Astrocyte (in vitro differentiated cells and primary cell): ENCODE data around the gene STAT3. TPM values are rescaled to one million over a fixed set of nuclear protein-coding genes. Genes with fewer than 3 reads are reported as not detected.

Experiments used
- DNase-seq: peaks from one replicate; pipeline ENCODE4 v3.0.0-alpha.2; 2010; ENCODE audit warnings: low read depth
- FAIRE-seq: peaks from 2 replicates; lab custom pipeline; 2011; peaks lifted over from hg19 to GRCh38; lab: Jason Lieb, UNC
- H2AFZ ChIP-seq: 2 replicates; pipeline ENCODE4 v1.6.0; 2012; ENCODE audit warnings: low read depth, low read length, inconsistent platforms
- H3K27ac ChIP-seq: 2 replicates; pipeline ENCODE4 v1.5.1; 2011; ENCODE audit warnings: low read depth, low read length, inconsistent platforms
- H3K27me3 ChIP-seq: 2 replicates; pipeline ENCODE4 v1.6.0; 2011; ENCODE audit warnings: low read length, inconsistent platforms; ENCODE audit not compliant: insufficient read depth
- H3K36me3 ChIP-seq: 2 replicates; pipeline ENCODE4 v1.5.1; 2011; ENCODE audit warnings: low read length, inconsistent platforms; ENCODE audit not compliant: insufficient read depth
- H3K4me1 ChIP-seq: 2 replicates; pipeline ENCODE4 v1.5.1; 2011; ENCODE audit warnings: low read length, inconsistent platforms; ENCODE audit not compliant: insufficient read depth
- H3K4me2 ChIP-seq: 2 replicates; pipeline ENCODE4 v1.6.0; 2012; ENCODE audit warnings: low read length, inconsistent platforms
- H3K4me3 ChIP-seq: 2 replicates; pipeline ENCODE4 v1.5.1; 2011; ENCODE audit warnings: low read depth, mild to moderate bottlenecking, low read length, inconsistent platforms; ENCODE audit not compliant: insufficient read depth
- H3K79me2 ChIP-seq: 2 replicates; pipeline ENCODE4 v1.6.0; 2012; ENCODE audit warnings: mild to moderate bottlenecking, low read length, inconsistent platforms; ENCODE audit not compliant: insufficient read depth
- H3K9ac ChIP-seq: 2 replicates; pipeline ENCODE4 v1.6.0; 2012; ENCODE audit warnings: mild to moderate bottlenecking, low read length, inconsistent platforms
- H3K9me3 ChIP-seq: 2 replicates; pipeline ENCODE4 v1.5.1; 2012; ENCODE audit warnings: low read depth, mild to moderate bottlenecking, low read length, inconsistent platforms; ENCODE audit not compliant: insufficient read depth
- H4K20me1 ChIP-seq: 2 replicates; pipeline ENCODE4 v1.6.0; 2012; ENCODE audit warnings: low read length, inconsistent platforms; ENCODE audit not compliant: insufficient read depth
- H3K27ac Mint-ChIP-seq: one replicate; pipeline ENCODE4 v1.8.0; 2021; ENCODE audit warnings: mild to moderate bottlenecking, mixed read lengths; ENCODE audit not compliant: unreplicated experiment
- H3K27me3 Mint-ChIP-seq: one replicate; pipeline ENCODE4 v1.8.0; 2021; ENCODE audit warnings: low read depth, mixed read lengths; ENCODE audit not compliant: unreplicated experiment
- H3K36me3 Mint-ChIP-seq: one replicate; pipeline ENCODE4 v1.8.0; 2021; ENCODE audit warnings: low read depth, mixed read lengths; ENCODE audit not compliant: unreplicated experiment
- H3K4me1 Mint-ChIP-seq: one replicate; pipeline ENCODE4 v1.8.0; 2021; ENCODE audit warnings: low read depth, mixed read lengths; ENCODE audit not compliant: unreplicated experiment
- H3K4me3 Mint-ChIP-seq: one replicate; pipeline ENCODE4 v1.8.0; 2021; ENCODE audit warnings: mild to moderate bottlenecking, moderate library complexity, mixed read lengths; ENCODE audit not compliant: unreplicated experiment
- H3K9me3 Mint-ChIP-seq: one replicate; pipeline ENCODE4 v1.8.0; 2021; ENCODE audit warnings: mild to moderate bottlenecking, mixed read lengths; ENCODE audit not compliant: unreplicated experiment
- EZH2 ChIP-seq: IDR thresholded peaks from 2 replicates; pipeline ENCODE4 v1.6.1; 2012; ENCODE audit warnings: mild to moderate bottlenecking, low read length, inconsistent platforms; ENCODE audit not compliant: insufficient read depth
- total RNA-seq: library from RNA; stranded (reverse); gene quantifications from 2 replicates; pipeline ENCODE4 v1.2.1, GENCODE V29; 2021
- TF ChIP-seq, protein P1 (sequence below): IDR thresholded peaks from 2 replicates; pipeline ENCODE4 v1.5.1; 2011; ENCODE audit warnings: low read depth, mild to moderate bottlenecking, inconsistent platforms, low read length, moderate library complexity; ENCODE audit not compliant: insufficient read depth

The STAT3 gene
- total RNA-seq, 1 donor from 2014 or later, result 145 TPM

DNA sequence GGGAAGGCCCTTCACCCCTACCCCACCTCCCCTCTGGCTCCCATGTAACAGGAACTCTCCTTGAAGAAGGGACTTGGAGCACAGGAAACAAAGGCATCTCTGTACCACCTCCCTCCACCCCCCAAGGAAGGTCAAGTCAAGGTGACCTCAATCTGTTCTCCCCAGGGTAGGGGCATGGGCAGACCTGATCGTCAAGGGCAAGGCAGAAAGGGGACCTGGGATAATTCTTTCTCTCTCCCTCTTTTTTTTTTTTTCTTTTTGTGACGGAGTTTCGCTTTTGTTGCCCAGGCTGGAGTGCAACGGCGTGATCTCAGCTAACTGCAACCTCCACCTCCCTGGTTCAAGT, 104.2 kb downstream of the STAT3 start:
- no peak overlapping the region for H3K4me2 ChIP-seq
- TF ChIP-seq, protein P1, sequence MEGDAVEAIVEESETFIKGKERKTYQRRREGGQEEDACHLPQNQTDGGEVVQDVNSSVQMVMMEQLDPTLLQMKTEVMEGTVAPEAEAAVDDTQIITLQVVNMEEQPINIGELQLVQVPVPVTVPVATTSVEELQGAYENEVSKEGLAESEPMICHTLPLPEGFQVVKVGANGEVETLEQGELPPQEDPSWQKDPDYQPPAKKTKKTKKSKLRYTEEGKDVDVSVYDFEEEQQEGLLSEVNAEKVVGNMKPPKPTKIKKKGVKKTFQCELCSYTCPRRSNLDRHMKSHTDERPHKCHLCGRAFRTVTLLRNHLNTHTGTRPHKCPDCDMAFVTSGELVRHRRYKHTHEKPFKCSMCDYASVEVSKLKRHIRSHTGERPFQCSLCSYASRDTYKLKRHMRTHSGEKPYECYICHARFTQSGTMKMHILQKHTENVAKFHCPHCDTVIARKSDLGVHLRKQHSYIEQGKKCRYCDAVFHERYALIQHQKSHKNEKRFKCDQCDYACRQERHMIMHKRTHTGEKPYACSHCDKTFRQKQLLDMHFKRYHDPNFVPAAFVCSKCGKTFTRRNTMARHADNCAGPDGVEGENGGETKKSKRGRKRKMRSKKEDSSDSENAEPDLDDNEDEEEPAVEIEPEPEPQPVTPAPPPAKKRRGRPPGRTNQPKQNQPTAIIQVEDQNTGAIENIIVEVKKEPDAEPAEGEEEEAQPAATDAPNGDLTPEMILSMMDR, result no peak
- TF ChIP-seq EZH2, result no peak
- no peaks in the 10 kb centered on the region for H3K36me3 Mint-ChIP-seq

GRCh38 chr17:42283241-42284023, 104.8 kb downstream of the STAT3 start:
- H3K27ac ChIP-seq, result no peak overlapping the region
- Mint-ChIP-seq H3K4me1 (peaks cover 10% of the 10 kb centered on the region), H3K4me3 (no peak overlapping the region), H3K27me3 (peaks cover 41% of the 10 kb centered on the region), H3K27ac (no peak overlapping the region), H3K36me3 (no peaks in the 10 kb centered on the region), H3K9me3 (no peaks in the 10 kb centered on the region)
- no peaks in the 10 kb centered on the region for H3K36me3 ChIP-seq
- TF ChIP-seq, protein P1, result no peak
- no peak for TF ChIP-seq EZH2
- no peaks in the 10 kb centered on the region for H3K27me3 ChIP-seq
- no peak for FAIRE-seq
- no peaks in the 10 kb centered on the region for H3K9me3 ChIP-seq
- H3K4me2 ChIP-seq, result no peak overlapping the region
- H3K9ac ChIP-seq, result no peak overlapping the region
- H4K20me1 ChIP-seq, result no peaks in the 10 kb centered on the region
- no peak overlapping the region for H3K4me3 ChIP-seq
- no peak overlapping the region for H2AFZ ChIP-seq
- H3K79me2 ChIP-seq, result no peaks in the 10 kb centered on the region
- DNase-seq, result no peak
- no peaks in the 10 kb centered on the region for H3K4me1 ChIP-seq

More for the DNA sequence above, 104.2 kb downstream of the STAT3 start:
- no peak overlapping the region for H2AFZ ChIP-seq
- no peak for DNase-seq
- H3K9ac ChIP-seq, result no peak overlapping the region
- no peak for FAIRE-seq
- no peak overlapping the region for H3K27ac Mint-ChIP-seq
- H3K4me3 ChIP-seq, result no peak overlapping the region
- no peaks in the 10 kb centered on the region for H3K9me3 Mint-ChIP-seq
- no peaks in the 10 kb centered on the region for H4K20me1 ChIP-seq
- H3K4me3 Mint-ChIP-seq, result no peak overlapping the region
- no peak overlapping the region for H3K27ac ChIP-seq
- no peaks in the 10 kb centered on the region for H3K4me1 ChIP-seq
- no peaks in the 10 kb centered on the region for H3K36me3 ChIP-seq
- H3K79me2 ChIP-seq, result no peaks in the 10 kb centered on the region
- no peaks in the 10 kb centered on the region for H3K9me3 ChIP-seq
- H3K4me1 Mint-ChIP-seq, result peaks cover 10% of the 10 kb centered on the region
- H3K27me3 Mint-ChIP-seq, result peaks cover 41% of the 10 kb centered on the region
- H3K27me3 ChIP-seq, result no peaks in the 10 kb centered on the region

- H3K9me3 ChIP-seq, result no peaks in the 10 kb centered on the region
- H3K4me1 ChIP-seq, result no peaks in the 10 kb centered on the region
- Mint-ChIP-seq H3K36me3 (no peaks in the 10 kb centered on the region), H3K4me1 (peaks cover 7% of the 10 kb centered on the region), H3K9me3 (no peaks in the 10 kb centered on the region), H3K27me3 (peaks cover 37% of the 10 kb centered on the region), H3K27ac (peak overlapping the region; percentile 72), H3K4me3 (no peak overlapping the region)
- no peak overlapping the region for H3K4me2 ChIP-seq
- no peaks in the 10 kb centered on the region for H4K20me1 ChIP-seq
- H3K27ac ChIP-seq, result no peak overlapping the region
- H3K9ac ChIP-seq, result no peak overlapping the region
- DNase-seq (no peak), FAIRE-seq (no peak)
- no peak overlapping the region for H2AFZ ChIP-seq
- H3K4me3 ChIP-seq, result no peak overlapping the region
- H3K27me3 ChIP-seq, result no peaks in the 10 kb centered on the region
- H3K79me2 ChIP-seq, result no peaks in the 10 kb centered on the region
- TF ChIP-seq, protein P1, result no peak
- no peak for TF ChIP-seq EZH2
- no peaks in the 10 kb centered on the region for H3K36me3 ChIP-seq
Measured at GRCh38 chr17:42282478-42283080, 105.7 kb downstream of the STAT3 start.
